ENCODE results near the gene SPOP.
A peak's percentile ranks its signal among the peaks of the same experiment; 100 is the strongest.

Gene SPOP

GRCh38 chr17:49716668-49717364 is 38.9 kb upstream of the SPOP start:
- no peak overlapping the region for H3K27ac ChIP-seq
- TF ChIP-seq ZFX (IDR thresholded peaks at IDR 0.05) (no peak), CTCF (conservative IDR thresholded peaks at IDR 0.05) (no peak)

GRCh38 chr17:49715717-49716279 is 37.9 kb upstream of the SPOP start:
- H3K27ac ChIP-seq = no peak overlapping the region
- TF ChIP-seq ZFX (IDR thresholded peaks at IDR 0.05) (no peak), CTCF (conservative IDR thresholded peaks at IDR 0.05) (no peak)

GRCh38 chr17:49715216-49715615 is 37.3 kb upstream of the SPOP start:
- no peak for TF ChIP-seq ZFX (IDR thresholded peaks at IDR 0.05)
- no peak for TF ChIP-seq CTCF (conservative IDR thresholded peaks at IDR 0.05)

DNA sequence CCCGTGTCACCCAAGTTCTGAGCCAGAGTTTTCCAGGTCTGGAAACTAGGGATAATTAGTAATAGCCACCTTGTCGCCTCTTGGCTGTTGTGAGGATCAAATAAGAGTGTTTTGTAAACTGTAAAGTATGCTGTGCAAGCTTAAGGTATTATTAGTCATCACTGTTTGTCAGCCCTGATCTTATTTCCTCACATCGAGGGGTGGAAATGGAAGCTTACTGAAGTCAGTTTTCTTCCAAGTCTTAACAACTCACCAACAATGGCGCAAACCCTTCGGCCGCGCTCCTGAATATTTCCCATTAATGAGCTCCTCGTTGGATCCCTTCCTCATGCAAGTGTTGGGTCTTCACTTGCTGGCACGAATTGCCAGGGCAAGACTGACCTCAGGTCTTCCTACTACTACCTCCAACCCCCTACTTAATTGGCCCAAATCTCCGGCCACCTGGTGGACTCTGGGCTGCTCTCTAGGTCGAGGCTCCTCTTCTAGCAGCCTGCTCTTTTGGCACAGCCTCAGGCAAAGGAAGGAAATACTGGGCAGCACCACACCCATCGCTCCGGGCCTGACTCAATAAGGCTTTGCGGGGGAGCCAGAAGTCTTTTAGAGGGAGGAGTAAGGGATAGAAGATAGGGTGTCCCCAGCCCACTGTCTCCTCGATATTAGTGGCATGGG is 30.8 kb upstream of the SPOP start:
- TF ChIP-seq ZFX (IDR thresholded peaks at IDR 0.05) = no peak
- TF ChIP-seq CTCF (conservative IDR thresholded peaks at IDR 0.05) = peak; percentile 63
- H3K27ac ChIP-seq = peak overlapping the region; percentile 87

More at GRCh38 chr17:49715216-49715615, 37.3 kb upstream of the SPOP start:
- no peak overlapping the region for H3K27ac ChIP-seq

DNA sequence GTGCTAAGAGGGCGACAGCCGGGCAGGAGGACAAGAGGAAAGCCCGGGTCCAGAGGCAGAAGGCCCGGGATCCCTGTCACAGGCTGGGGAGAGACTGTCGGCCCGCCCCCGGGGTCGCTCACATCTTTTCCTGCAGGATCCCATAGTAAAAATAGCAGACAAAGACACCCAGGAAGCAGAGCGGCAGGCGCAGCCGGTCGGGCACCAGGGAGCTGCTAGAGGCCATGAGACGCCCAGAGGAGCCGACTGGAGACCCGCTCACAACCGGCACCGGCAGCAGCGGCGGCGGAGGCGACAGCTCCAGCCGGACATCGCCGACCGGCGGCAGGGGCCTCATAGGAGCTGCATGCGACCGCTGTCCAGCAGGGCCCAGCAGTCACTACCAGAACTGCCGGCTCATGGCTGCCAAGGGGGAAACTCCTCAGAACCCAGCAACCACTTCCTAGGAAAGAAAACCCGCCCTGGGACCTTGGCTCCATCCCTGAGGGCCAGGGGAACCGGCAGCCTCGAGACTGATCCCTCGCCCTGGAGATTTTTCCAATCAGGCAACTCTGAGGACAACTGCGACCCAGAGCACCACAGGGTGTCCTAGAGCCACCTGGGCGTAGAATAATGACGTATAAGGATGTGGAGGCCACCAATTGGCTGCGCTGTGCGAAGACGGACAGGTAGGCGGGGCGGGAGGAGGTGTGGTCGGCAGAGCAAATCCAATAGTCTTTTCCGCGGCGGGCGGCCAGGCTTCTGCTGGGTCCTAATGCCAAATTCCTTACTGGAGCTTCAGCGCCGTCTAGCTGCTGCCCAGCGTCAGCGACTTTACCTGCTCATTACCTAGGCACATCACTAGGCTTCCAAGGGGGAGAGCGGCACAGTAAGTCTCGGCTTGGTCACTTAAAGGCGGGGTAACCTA is 30.0 kb upstream of the SPOP start, which contains the start of gene SLC35B1:
Gene SLC35B1, minus strand, starts transcription at position 357 of the 907 bp plus-strand sequence. Its CDS starts 131 bp downstream, at position 226.
- H3K27ac ChIP-seq = peak within 1 kb of the TSS; percentile 87
- TF ChIP-seq ZFX (IDR thresholded peaks at IDR 0.05) (peak; percentile 57; the same call in 1 of the 2 replicates), CTCF (conservative IDR thresholded peaks at IDR 0.05) (peak; percentile 98)

- TF ChIP-seq CTCF (conservative IDR thresholded peaks at IDR 0.05) = no peak
- no peak for TF ChIP-seq ZFX (IDR thresholded peaks at IDR 0.05)
- H3K27ac ChIP-seq = peak overlapping the region; percentile 87
Measured at GRCh38 chr17:49707246-49707607, 29.3 kb upstream of the SPOP start.

Measured in C4-2B (cell line).